HepG2 (cell line): ENCODE results near the gene TPD52L2. TPM values are rescaled to one million over a fixed set of nuclear protein-coding genes. Genes with fewer than 3 reads are reported as not detected.

ENCODE experiments used
- ATF4 ChIP-seq, 2 experiments: fragments of 450-650 bp in 1 of 2; sonication (generic) in 1 of 2; formaldehyde crosslinking; IDR thresholded peaks; 2 replicates each; pipeline versions ENCODE4 v1.5.0 to v1.8.0; 2020 to 2022; ENCODE audit warnings: mild to moderate bottlenecking in 1 of 2, missing genetic modification reagents in 1 of 2
- CHCHD3 ChIP-seq: sonication (generic); formaldehyde crosslinking; IDR thresholded peaks from 2 replicates; pipeline ENCODE4 v1.8.0; 2022; ENCODE audit warnings: mild to moderate bottlenecking, missing genetic modification reagents, moderate library complexity
- DR1 ChIP-seq: sonication (generic); formaldehyde crosslinking; IDR thresholded peaks from 2 replicates; pipeline ENCODE4 v1.8.0; 2021; ENCODE audit warnings: mild to moderate bottlenecking, missing genetic modification reagents, inconsistent platforms
- HMGA1 ChIP-seq: sonication (generic); formaldehyde crosslinking; conservative IDR thresholded peaks from 2 replicates; pipeline ENCODE4 v1.4.0; 2020; ENCODE audit warnings: missing genetic modification reagents
- HOXD1 ChIP-seq: sonication (generic); formaldehyde crosslinking; IDR thresholded peaks from 2 replicates; pipeline ENCODE4 v1.5.0; 2020; ENCODE audit warnings: missing genetic modification reagents
- KAT2B ChIP-seq: fragments of 150-350 bp; IDR thresholded peaks from 2 replicates; pipeline ENCODE4 v1.6.1; 2014; ENCODE audit warnings: low read depth, low read length, borderline replicate concordance
- KLF11 ChIP-seq: IDR thresholded peaks from 2 replicates; pipeline ENCODE4 v1.6.1; 2016; ENCODE audit warnings: missing compliant biosample characterization
- RARG ChIP-seq: sonication (generic); formaldehyde crosslinking; IDR thresholded peaks from 2 replicates; pipeline ENCODE4 v1.4.0; 2020; ENCODE audit warnings: low read depth, mild to moderate bottlenecking, missing genetic modification reagents
- REPIN1 ChIP-seq: sonication (generic); formaldehyde crosslinking; IDR thresholded peaks from 2 replicates; pipeline ENCODE4 v1.8.0; 2022; ENCODE audit warnings: missing genetic modification reagents, low read depth, mild to moderate bottlenecking, borderline replicate concordance
- SP5 ChIP-seq: IDR thresholded peaks from 2 replicates; pipeline ENCODE4 v1.6.1; 2016; ENCODE audit warnings: low read depth, borderline replicate concordance
- ZBTB34 ChIP-seq: sonication (generic); formaldehyde crosslinking; IDR thresholded peaks from 2 replicates; pipeline ENCODE4 v1.8.0; 2022; ENCODE audit warnings: mild to moderate bottlenecking, missing genetic modification reagents
- ZNF143 ChIP-seq: sonication (generic); formaldehyde crosslinking; IDR thresholded peaks from 2 replicates; pipeline ENCODE4 v1.4.0; 2020; ENCODE audit warnings: missing genetic modification reagents
- ZNF33A ChIP-seq: sonication (generic); formaldehyde crosslinking; IDR thresholded peaks from 2 replicates; pipeline ENCODE4 v1.5.1; 2020; ENCODE audit warnings: missing genetic modification reagents, mild to moderate bottlenecking, moderate library complexity, borderline replicate concordance
- ZNF34 ChIP-seq: sonication (generic); formaldehyde crosslinking; IDR thresholded peaks from 2 replicates; pipeline ENCODE4 v1.4.0; 2020; ENCODE audit warnings: mild to moderate bottlenecking, missing genetic modification reagents, borderline replicate concordance
- ZNF589 ChIP-seq: sonication (generic); formaldehyde crosslinking; conservative IDR thresholded peaks from 2 replicates; pipeline ENCODE4 v1.8.0; 2022; ENCODE audit warnings: mild to moderate bottlenecking, moderate library complexity, missing genetic modification reagents
- ZSCAN29 ChIP-seq: sonication (generic); formaldehyde crosslinking; conservative IDR thresholded peaks from 2 replicates; pipeline ENCODE4 v1.4.0; 2020; ENCODE audit warnings: mild to moderate bottlenecking, missing genetic modification reagents
- polyA plus RNA-seq, 8 experiments: library from polyadenylated mRNA; depleted of rRNA in 3 of 8; stranded (reverse) in 7 of 8; unstranded in 1 of 8; fragments of >200 nt; fragmentation: Illumina TruSeq in 4 of 8; extraction: Trizol in 4 of 8; gene quantifications; 2 replicates each; pipeline versions ENCODE4 v1.2.1 to v1.2.3, GENCODE V29; 2011 to 2016; ENCODE audit warnings: low read depth in 4 of 8, missing spikeins in 1 of 8, mixed read lengths in 1 of 8; ENCODE audit not compliant: insufficient read depth in 1 of 8
- total RNA-seq, 5 experiments: library from RNA; depleted of rRNA; stranded (reverse); fragments of >200 nt; fragmentation: Illumina TruSeq; extraction: Trizol; gene quantifications; 2 replicates each; pipeline ENCODE4 v1.2.3, GENCODE V29; 2016; ENCODE audit warnings: low read depth in 1 of 5
- TF ChIP-seq, protein P1 (sequence below): fragments of 450-650 bp; IDR thresholded peaks from 2 replicates; pipeline ENCODE4 v1.6.1; 2017; ENCODE audit warnings: mild to moderate bottlenecking
- TF ChIP-seq, protein P2 (sequence below): sonication (generic); formaldehyde crosslinking; IDR thresholded peaks from 2 replicates; pipeline ENCODE4 v1.5.1; 2020; ENCODE audit warnings: missing genetic modification reagents, mild to moderate bottlenecking, borderline replicate concordance
- TF ChIP-seq, protein P3 (sequence below): IDR thresholded peaks from 2 replicates; pipeline ENCODE4 v1.6.1; 2012; ENCODE audit warnings: low read depth, low read length, improper control_type of control experiment
- TF ChIP-seq, protein P4 (sequence below): sonication (generic); formaldehyde crosslinking; IDR thresholded peaks from 2 replicates; pipeline ENCODE4 v1.4.0; 2020; ENCODE audit warnings: missing genetic modification reagents, mild to moderate bottlenecking, borderline replicate concordance

TPD52L2 gene
- total and polyA plus RNA-seq, 2 of the 13 experiments (the other 11 are each of a cell fraction or from before 2014, with no cell fraction given) = 156 to 184 TPM

DNA sequence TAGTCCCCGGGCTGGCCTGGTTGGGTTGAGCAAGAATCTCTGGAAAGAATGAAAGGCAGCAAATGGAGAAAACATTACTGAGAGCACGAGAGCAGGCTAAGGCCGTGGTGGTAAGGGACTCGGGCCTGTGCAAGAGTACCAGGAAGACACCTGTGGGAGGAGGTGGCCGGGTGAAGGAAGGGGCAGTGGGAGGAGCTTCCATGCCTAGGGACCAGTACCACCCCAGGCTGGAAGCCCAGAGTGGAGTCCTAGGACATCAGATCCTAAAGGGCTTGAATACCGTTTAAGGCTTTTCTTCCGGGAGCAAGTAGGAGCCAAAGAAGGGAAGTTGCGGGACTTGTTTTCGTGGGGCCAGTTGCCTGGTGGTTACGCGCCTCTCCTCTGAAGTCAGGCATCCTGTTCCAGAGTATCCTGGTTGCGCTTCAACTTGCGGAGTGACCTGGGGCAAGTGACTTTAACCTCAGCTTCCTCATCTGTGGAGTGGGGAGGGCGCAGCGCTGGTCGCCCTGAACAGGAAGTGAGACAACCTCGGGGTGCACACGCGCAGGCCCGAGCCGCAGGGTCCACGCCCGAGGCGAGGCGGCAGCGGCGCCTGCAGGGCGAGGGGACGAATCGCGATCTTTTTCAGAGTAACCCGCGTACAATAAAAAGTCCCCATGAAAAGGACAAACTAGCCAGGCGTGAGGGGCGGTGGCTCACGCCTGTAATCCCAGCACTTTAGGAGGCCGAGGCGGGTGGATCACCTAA, 1.1 kb upstream of the TPD52L2 start (continued):
- no peak; the same call in none of the 2 replicates for TF ChIP-seq ZBTB34
- TF ChIP-seq DR1 (CRISPR knock-in tag) = no peak
- no peak for TF ChIP-seq ATF4 (CRISPR knock-in tag; IDR thresholded peaks at IDR 0.05)
- TF ChIP-seq, protein P1, sequence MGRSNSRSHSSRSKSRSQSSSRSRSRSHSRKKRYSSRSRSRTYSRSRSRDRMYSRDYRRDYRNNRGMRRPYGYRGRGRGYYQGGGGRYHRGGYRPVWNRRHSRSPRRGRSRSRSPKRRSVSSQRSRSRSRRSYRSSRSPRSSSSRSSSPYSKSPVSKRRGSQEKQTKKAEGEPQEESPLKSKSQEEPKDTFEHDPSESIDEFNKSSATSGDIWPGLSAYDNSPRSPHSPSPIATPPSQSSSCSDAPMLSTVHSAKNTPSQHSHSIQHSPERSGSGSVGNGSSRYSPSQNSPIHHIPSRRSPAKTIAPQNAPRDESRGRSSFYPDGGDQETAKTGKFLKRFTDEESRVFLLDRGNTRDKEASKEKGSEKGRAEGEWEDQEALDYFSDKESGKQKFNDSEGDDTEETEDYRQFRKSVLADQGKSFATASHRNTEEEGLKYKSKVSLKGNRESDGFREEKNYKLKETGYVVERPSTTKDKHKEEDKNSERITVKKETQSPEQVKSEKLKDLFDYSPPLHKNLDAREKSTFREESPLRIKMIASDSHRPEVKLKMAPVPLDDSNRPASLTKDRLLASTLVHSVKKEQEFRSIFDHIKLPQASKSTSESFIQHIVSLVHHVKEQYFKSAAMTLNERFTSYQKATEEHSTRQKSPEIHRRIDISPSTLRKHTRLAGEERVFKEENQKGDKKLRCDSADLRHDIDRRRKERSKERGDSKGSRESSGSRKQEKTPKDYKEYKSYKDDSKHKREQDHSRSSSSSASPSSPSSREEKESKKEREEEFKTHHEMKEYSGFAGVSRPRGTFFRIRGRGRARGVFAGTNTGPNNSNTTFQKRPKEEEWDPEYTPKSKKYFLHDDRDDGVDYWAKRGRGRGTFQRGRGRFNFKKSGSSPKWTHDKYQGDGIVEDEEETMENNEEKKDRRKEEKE = no peak
- TF ChIP-seq ZNF33A (CRISPR knock-in tag) = no peak; the same call in 1 of the 2 replicates
- peak; percentile 49; the same call in 1 of the 2 replicates for TF ChIP-seq SP5 (CRISPR knock-in tag)
- TF ChIP-seq ZNF589 = no peak
- TF ChIP-seq RARG (CRISPR knock-in tag) = 0 out of 2 replicates have a peak, but pooled peaks have one; percentile 62
- TF ChIP-seq, protein P2, sequence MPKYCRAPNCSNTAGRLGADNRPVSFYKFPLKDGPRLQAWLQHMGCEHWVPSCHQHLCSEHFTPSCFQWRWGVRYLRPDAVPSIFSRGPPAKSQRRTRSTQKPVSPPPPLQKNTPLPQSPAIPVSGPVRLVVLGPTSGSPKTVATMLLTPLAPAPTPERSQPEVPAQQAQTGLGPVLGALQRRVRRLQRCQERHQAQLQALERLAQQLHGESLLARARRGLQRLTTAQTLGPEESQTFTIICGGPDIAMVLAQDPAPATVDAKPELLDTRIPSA (CRISPR knock-in tag) = no peak
- no peak for TF ChIP-seq KAT2B
- no peak for TF ChIP-seq HMGA1 (CRISPR knock-in tag)
- TF ChIP-seq ZSCAN29 (CRISPR knock-in tag) = peak; percentile 56; the same call in 1 of the 2 replicates
- TF ChIP-seq HOXD1 (CRISPR knock-in tag) = no peak
- TF ChIP-seq CHCHD3 = peak; percentile 91
- TF ChIP-seq, protein P3, sequence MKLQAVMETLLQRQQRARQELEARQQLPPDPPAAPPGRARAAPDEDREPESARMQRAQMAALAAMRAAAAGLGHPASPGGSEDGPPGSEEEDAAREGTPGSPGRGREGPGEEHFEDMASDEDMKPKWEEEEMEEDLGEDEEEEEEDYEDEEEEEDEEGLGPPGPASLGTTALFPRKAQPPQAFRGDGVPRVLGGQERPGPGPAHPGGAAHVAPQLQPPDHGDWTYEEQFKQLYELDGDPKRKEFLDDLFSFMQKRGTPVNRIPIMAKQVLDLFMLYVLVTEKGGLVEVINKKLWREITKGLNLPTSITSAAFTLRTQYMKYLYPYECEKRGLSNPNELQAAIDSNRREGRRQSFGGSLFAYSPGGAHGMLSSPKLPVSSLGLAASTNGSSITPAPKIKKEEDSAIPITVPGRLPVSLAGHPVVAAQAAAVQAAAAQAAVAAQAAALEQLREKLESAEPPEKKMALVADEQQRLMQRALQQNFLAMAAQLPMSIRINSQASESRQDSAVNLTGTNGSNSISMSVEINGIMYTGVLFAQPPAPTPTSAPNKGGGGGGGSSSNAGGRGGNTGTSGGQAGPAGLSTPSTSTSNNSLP = peak; percentile 41; the same call in 1 of the 2 replicates
- TF ChIP-seq, protein P4, sequence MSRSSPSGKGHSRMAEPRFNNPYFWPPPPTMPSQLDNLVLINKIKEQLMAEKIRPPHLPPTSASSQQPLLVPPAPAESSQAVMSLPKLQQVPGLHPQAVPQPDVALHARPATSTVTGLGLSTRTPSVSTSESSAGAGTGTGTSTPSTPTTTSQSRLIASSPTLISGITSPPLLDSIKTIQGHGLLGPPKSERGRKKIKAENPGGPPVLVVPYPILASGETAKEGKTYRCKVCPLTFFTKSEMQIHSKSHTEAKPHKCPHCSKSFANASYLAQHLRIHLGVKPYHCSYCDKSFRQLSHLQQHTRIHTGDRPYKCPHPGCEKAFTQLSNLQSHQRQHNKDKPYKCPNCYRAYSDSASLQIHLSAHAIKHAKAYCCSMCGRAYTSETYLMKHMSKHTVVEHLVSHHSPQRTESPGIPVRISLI (CRISPR knock-in tag) = no peak
- peak; percentile 64; the same call in 1 of the 2 replicates for TF ChIP-seq ZNF143 (CRISPR knock-in tag)
- TF ChIP-seq REPIN1 (CRISPR knock-in tag) = peak; percentile 80; the same call in 1 of the 2 replicates
- no peak; the same call in 1 of the 2 replicates for TF ChIP-seq ZNF34 (CRISPR knock-in tag)
- no peak; the same call in 1 of the 2 replicates for TF ChIP-seq KLF11 (CRISPR knock-in tag)
